Thyroid gland (tissue), 4 donors: ENCODE measurements around the gene FLNA.

ENCODE experiments used
- POLR2A ChIP-seq, 2 donors: fragments of 450-650 bp; IDR thresholded peaks; one replicate each; pipeline ENCODE4 v1.6.1; 2017; ENCODE audit warnings: antibody characterized with exemption in 2 of 2, mild to moderate bottlenecking in 2 of 2, moderate library complexity in 1 of 2
- TF ChIP-seq, protein P1 (sequence below), 6 experiments: fragments of 200-600 bp in 3 of 6; fragments of 450-650 bp in 3 of 6; sonication (generic) in 3 of 6; IDR thresholded peaks; one replicate each; pipeline ENCODE4 v1.5.1; 2016 to 2019; ENCODE audit warnings: antibody characterized with exemption in 6 of 6, mild to moderate bottlenecking in 2 of 6, inconsistent platforms in 1 of 6, moderate library complexity in 1 of 6

DNA sequence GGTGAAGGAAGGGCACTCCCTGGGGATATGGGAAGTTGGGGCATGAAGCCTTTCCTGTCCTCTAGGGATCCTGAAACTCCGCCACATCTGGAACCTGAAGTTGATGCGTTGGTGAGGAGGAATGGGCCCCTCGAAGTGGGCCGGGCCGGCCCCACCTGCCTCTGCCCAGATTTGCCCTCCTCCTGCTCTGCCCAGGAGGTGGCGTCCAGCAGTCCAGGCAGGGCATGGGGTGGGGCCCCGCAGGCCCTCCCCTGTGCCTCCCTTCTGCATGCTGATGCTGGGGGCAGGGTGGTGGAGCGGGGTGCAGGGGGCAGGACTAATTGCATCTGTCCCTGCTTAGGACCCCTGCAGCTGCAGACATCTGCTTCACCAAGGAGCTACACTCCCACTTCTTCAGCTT, 38.7 kb upstream of the FLNA start:
- TF ChIP-seq, protein P1, sequence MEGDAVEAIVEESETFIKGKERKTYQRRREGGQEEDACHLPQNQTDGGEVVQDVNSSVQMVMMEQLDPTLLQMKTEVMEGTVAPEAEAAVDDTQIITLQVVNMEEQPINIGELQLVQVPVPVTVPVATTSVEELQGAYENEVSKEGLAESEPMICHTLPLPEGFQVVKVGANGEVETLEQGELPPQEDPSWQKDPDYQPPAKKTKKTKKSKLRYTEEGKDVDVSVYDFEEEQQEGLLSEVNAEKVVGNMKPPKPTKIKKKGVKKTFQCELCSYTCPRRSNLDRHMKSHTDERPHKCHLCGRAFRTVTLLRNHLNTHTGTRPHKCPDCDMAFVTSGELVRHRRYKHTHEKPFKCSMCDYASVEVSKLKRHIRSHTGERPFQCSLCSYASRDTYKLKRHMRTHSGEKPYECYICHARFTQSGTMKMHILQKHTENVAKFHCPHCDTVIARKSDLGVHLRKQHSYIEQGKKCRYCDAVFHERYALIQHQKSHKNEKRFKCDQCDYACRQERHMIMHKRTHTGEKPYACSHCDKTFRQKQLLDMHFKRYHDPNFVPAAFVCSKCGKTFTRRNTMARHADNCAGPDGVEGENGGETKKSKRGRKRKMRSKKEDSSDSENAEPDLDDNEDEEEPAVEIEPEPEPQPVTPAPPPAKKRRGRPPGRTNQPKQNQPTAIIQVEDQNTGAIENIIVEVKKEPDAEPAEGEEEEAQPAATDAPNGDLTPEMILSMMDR (IDR thresholded peaks at IDR 0.05): no peak
- TF ChIP-seq POLR2A (IDR thresholded peaks at IDR 0.05): no peak
